Ascending aorta (tissue), 2 donors: ENCODE measurements around the gene MPG. TPM values are rescaled to one million over a fixed set of nuclear protein-coding genes. Genes with fewer than 3 reads are reported as not detected.

Experiments
- DNase-seq, 2 donors: peaks; one replicate each; pipeline ENCODE4 v3.0.0-alpha.2; 2019; ENCODE audit warnings: low spot score in 2 of 2
- H3K27ac ChIP-seq, 2 donors: fragments of 200-600 bp; sonication (generic); one replicate each; pipeline ENCODE4 v1.5.1; 2016 to 2017; ENCODE audit warnings: mild to moderate bottlenecking in 1 of 2
- H3K27me3 ChIP-seq: fragments of 200-600 bp; sonication (generic); one replicate; pipeline ENCODE4 v1.5.1; 2017
- H3K36me3 ChIP-seq, 2 donors: fragments of 200-600 bp; sonication (generic); one replicate each; pipeline ENCODE4 v1.5.1; 2016
- H3K4me1 ChIP-seq, 2 donors: fragments of 200-600 bp; sonication (generic); one replicate each; pipeline ENCODE4 v1.5.1; 2016 to 2017; ENCODE audit warnings: mild to moderate bottlenecking in 1 of 2
- H3K4me3 ChIP-seq, 2 donors: fragments of 200-600 bp; sonication (generic); one replicate each; pipeline ENCODE4 v1.5.1; 2016 to 2017; ENCODE audit warnings: mild to moderate bottlenecking in 1 of 2
- H3K9me3 ChIP-seq, 2 donors: fragments of 200-600 bp; sonication (generic); one replicate each; pipeline ENCODE4 v1.5.1; 2016
- CTCF ChIP-seq, 3 experiments: fragments of 200-600 bp in 2 of 3; fragments of 450-650 bp in 1 of 3; sonication (generic) in 2 of 3; IDR thresholded peaks; one replicate each; pipeline ENCODE4 v1.5.1; 2016 to 2019; ENCODE audit warnings: antibody characterized with exemption in 3 of 3, mild to moderate bottlenecking in 1 of 3, moderate library complexity in 1 of 3
- intact Hi-C: fragments of 100-400 bp; cut with DNase I; formaldehyde crosslinking; loops from one replicate; pipeline ENCODE4 v1.15.1; 2023
- total RNA-seq: library from RNA; depleted of rRNA; stranded (reverse); fragments of >200 nt; gene quantifications from one replicate; pipeline ENCODE4 v1.1.0, GENCODE V29; 2016

Gene MPG
- total RNA-seq, 1 donor from 2014 or later = 406 TPM

GRCh38 chr16:88613-89012, 10.6 kb downstream of the MPG start:
- Histone ChIP-seq H3K9me3 (no peaks in the 10 kb centered on the region), H3K4me1 (peaks cover 25 to 35% of the 10 kb centered on the region in 2 donors), H3K27ac (no peak overlapping the region), H3K36me3 (peaks cover 56 to 57% of the 10 kb centered on the region in 2 donors), H3K4me3 (no peak overlapping the region), H3K27me3 (no peaks in the 10 kb centered on the region)
- no peak for TF ChIP-seq CTCF (IDR thresholded peaks at IDR 0.05)
- intact Hi-C loops = no loop called here
- DNase-seq = no peak

GRCh38 chr16:89391-90302, 11.6 kb downstream of the MPG start:
- Histone ChIP-seq H3K9me3 (no peaks in the 10 kb centered on the region), H3K27me3 (no peaks in the 10 kb centered on the region), H3K4me1 (peaks cover 16 to 25% of the 10 kb centered on the region in 2 donors), H3K27ac (peak overlapping the region; percentile 43 to 49), H3K36me3 (peaks cover 56 to 57% of the 10 kb centered on the region in 2 donors), H3K4me3 (no peak overlapping the region)
- no peak for DNase-seq
- intact Hi-C loops = no loop called here
- TF ChIP-seq CTCF (IDR thresholded peaks at IDR 0.05) = no peak

GRCh38 chr16:91484-91883, 13.5 kb downstream of the MPG start:
- H3K9me3 ChIP-seq = no peaks in the 10 kb centered on the region
- no peaks in the 10 kb centered on the region for H3K27me3 ChIP-seq
- no peak overlapping the region for H3K4me3 ChIP-seq
- H3K36me3 ChIP-seq = peaks cover 42 to 45% of the 10 kb centered on the region in 2 donors
- peak overlapping the region; percentile 49 to 66 for H3K27ac ChIP-seq
- no peak for TF ChIP-seq CTCF (IDR thresholded peaks at IDR 0.05)
- peaks cover 4 to 8% of the 10 kb centered on the region in 2 donors for H3K4me1 ChIP-seq
- DNase-seq = no peak
- intact Hi-C loops = no loop called here

- peak overlapping the region; percentile 49 to 66 for H3K27ac ChIP-seq
- H3K4me3 ChIP-seq = no peak overlapping the region
- H3K4me1 ChIP-seq = peaks cover 4 to 13% of the 10 kb centered on the region in 2 donors
- H3K9me3 ChIP-seq = no peaks in the 10 kb centered on the region
- no peak for DNase-seq
- no peak for TF ChIP-seq CTCF (IDR thresholded peaks at IDR 0.05)
- intact Hi-C loops = no loop called here
- H3K36me3 ChIP-seq = peaks cover 30 to 35% of the 10 kb centered on the region in 2 donors
- no peaks in the 10 kb centered on the region for H3K27me3 ChIP-seq
Measured at GRCh38 chr16:92431-93339, 14.7 kb downstream of the MPG start.

GRCh38 chr16:94918-95265, 16.9 kb downstream of the MPG start:
- Histone ChIP-seq H3K27ac (no peak overlapping the region), H3K27me3 (no peaks in the 10 kb centered on the region), H3K4me1 (peaks cover 4 to 19% of the 10 kb centered on the region in 2 donors), H3K9me3 (no peaks in the 10 kb centered on the region), H3K36me3 (peaks cover 10 to 24% of the 10 kb centered on the region in 2 donors), H3K4me3 (no peak overlapping the region)
- intact Hi-C loops = no loop called here
- no peak for TF ChIP-seq CTCF (IDR thresholded peaks at IDR 0.05)
- DNase-seq = no peak
